ENCODE measurements around the gene SH3RF3.

- no peak for TF ChIP-seq PATZ1 (CRISPR knock-in tag; IDR thresholded peaks at IDR 0.05; ENCODE audit: borderline replicate concordance)
- TF ChIP-seq BACH2 (CRISPR knock-in tag; IDR thresholded peaks at IDR 0.05; ENCODE audit: borderline replicate concordance), result no peak
- no peak for TF ChIP-seq ZNF70 (CRISPR knock-in tag; IDR thresholded peaks at IDR 0.05)
- TF ChIP-seq POU6F1 (CRISPR knock-in tag; IDR thresholded peaks at IDR 0.05; ENCODE audit: borderline replicate concordance, low read depth), result no peak
- TF ChIP-seq OSR1 (CRISPR knock-in tag; IDR thresholded peaks at IDR 0.05), result no peak
- TF ChIP-seq PPARA (CRISPR knock-in tag; IDR thresholded peaks at IDR 0.05; ENCODE audit: borderline replicate concordance), result no peak
- no peak for TF ChIP-seq CSRNP3 (CRISPR knock-in tag; IDR thresholded peaks at IDR 0.05)
These were observed 60.7 kb downstream of the SH3RF3 start for GRCh38 chr2:109189751-109190150.

Measured in SK-N-SH treated with all-trans-retinoic acid at 6 μM for 48 hours (cell line).